Measurements from ENCODE around the gene ADK. TPM values are rescaled to one million over a fixed set of nuclear protein-coding genes. Genes with fewer than 3 reads are reported as not detected.
"Not testable (repeated sequence)": the region's sequence is repeated elsewhere in the genome, so short reads cannot be mapped to it uniquely, and the experiment has no call there.

Gene ADK
- total and polyA plus RNA-seq, 2 donors (not counting 3 experiments of a cell fraction or from before 2014, with no cell fraction given): 11.7 to 46.5 TPM

- dilution Hi-C loops (cut with MboI; ENCODE audit: extremely low pct_ligation_motif_present, low sequenced_read_pairs); POLR2A ChIA-PET; intact Hi-C loops (cut with micrococcal nuclease); H3K27ac ChIP-seq (ENCODE audit: insufficient read depth, low read depth, low read length); CTCF ChIA-PET; BruUV-seq (replicated peaks); H2AFZ ChIP-seq (ENCODE audit: low read depth, low read length); H3K36me3 ChIP-seq (ENCODE audit: control insufficient read depth in 2 of 2, extremely low read depth in 1 of 2, insufficient read depth in 2 of 2, low read length in 2 of 2); H3K79me2 ChIP-seq (ENCODE audit: control insufficient read depth, insufficient read depth, low read length); DNase-seq (ENCODE audit: low read depth, low spot score); H3K4me1 ChIP-seq (ENCODE audit: control insufficient read depth, extremely low read depth, insufficient read depth, low read length); FAIRE-seq; H3K4me3 ChIP-seq (replicated peaks in 1 of 3; ENCODE audit: insufficient read depth in 1 of 3, low read depth in 1 of 3, low read length in 3 of 3); H3K4me2 ChIP-seq (ENCODE audit: insufficient read depth, low read length); H3K9me1 ChIP-seq (replicated peaks; ENCODE audit: control insufficient read depth, extremely low read depth, insufficient read depth, low read length); H4K20me1 ChIP-seq (replicated peaks; ENCODE audit: control insufficient read depth, extremely low read depth, insufficient read depth, low read length); H3K27me3 ChIP-seq (ENCODE audit: control insufficient read depth in 2 of 2, insufficient read depth in 2 of 2, low read length in 2 of 2); H3K9me3 ChIP-seq (replicated peaks; ENCODE audit: control insufficient read depth, insufficient read depth, low read length); H3K9ac ChIP-seq (replicated peaks; ENCODE audit: extremely low read depth, insufficient read depth, low read length): not testable (repeated sequence)
These were observed 325.2 kb downstream of the ADK start for GRCh38 chr10:74476162-74476706.

DNA sequence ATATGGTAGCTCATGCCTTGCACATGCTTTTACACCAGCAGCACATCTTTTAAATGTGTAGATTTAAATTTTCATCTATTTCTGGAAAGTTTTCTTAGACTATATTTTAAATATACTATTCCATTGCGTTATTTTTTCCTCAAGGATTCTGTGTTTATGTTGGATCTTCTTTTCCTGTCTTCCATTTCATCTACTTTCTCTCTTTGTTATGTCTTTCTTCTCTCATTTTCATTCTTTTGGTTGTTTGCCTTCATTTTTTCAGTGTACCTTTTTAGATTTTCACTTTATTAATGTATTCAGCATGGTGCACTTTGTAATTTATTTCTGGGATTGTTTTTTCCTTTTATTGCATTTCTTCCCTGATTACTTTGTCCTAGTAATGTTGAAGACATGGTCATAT, 329.8 kb downstream of the ADK start:
- TF ChIP-seq POLR2AphosphoS5 (IDR thresholded peaks at IDR 0.05; ENCODE audit: insufficient read depth, low read depth, low read length): no peak
- no peak for TF ChIP-seq EZH2 (IDR thresholded peaks at IDR 0.05; ENCODE audit: borderline replicate concordance, low read depth, low read length, severe bottlenecking)
- TF ChIP-seq GATA2 (IDR thresholded peaks at IDR 0.05; ENCODE audit: insufficient read depth, insufficient read length, low read depth, low read length): no peak
- TF ChIP-seq POLR2A (IDR thresholded peaks at IDR 0.05; ENCODE audit: low read depth, low read length): no peak
- TF ChIP-seq, protein P1, sequence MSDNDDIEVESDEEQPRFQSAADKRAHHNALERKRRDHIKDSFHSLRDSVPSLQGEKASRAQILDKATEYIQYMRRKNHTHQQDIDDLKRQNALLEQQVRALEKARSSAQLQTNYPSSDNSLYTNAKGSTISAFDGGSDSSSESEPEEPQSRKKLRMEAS (IDR thresholded peaks at IDR 0.05; ENCODE audit: insufficient read depth, insufficient read length): no peak
- TF ChIP-seq CTCF (IDR thresholded peaks at IDR 0.05; ENCODE audit: extremely low read depth in 1 of 2, insufficient read depth in 1 of 2, low read depth in 1 of 2, low read length in 2 of 2): no peak
- TF ChIP-seq MYC (IDR thresholded peaks at IDR 0.05; ENCODE audit: low read depth, low read length): no peak
- TF ChIP-seq JUN (IDR thresholded peaks at IDR 0.05; ENCODE audit: borderline replicate concordance, insufficient read depth, insufficient read length, low read depth): no peak
- no peak for TF ChIP-seq FOS (IDR thresholded peaks at IDR 0.05; ENCODE audit: borderline replicate concordance, insufficient read depth, low read length)
- H2AFZ ChIP-seq (ENCODE audit: low read depth, low read length): no peak overlapping the region
- no peak for DNase-seq (ENCODE audit: low read depth, low spot score)
- dilution Hi-C loops (cut with MboI; ENCODE audit: extremely low pct_ligation_motif_present, low sequenced_read_pairs): no loop called here
- no peak overlapping the region for H3K27ac ChIP-seq (ENCODE audit: insufficient read depth, low read depth, low read length)
- H3K36me3 ChIP-seq (ENCODE audit: control insufficient read depth in 2 of 2, extremely low read depth in 1 of 2, insufficient read depth in 2 of 2, low read length in 2 of 2): no peaks in the 10 kb centered on the region
- H4K20me1 ChIP-seq (replicated peaks; ENCODE audit: control insufficient read depth, extremely low read depth, insufficient read depth, low read length): no peaks in the 10 kb centered on the region
- no TSS peak for BruUV-seq (replicated peaks)
- no peaks in the 10 kb centered on the region for H3K9me1 ChIP-seq (replicated peaks; ENCODE audit: control insufficient read depth, extremely low read depth, insufficient read depth, low read length)
- no peak for FAIRE-seq
- ChIA-PET CTCF (no interaction called here), POLR2A (no interaction called here)
- no peak overlapping the region for H3K4me3 ChIP-seq (replicated peaks in 1 of 3; ENCODE audit: insufficient read depth in 1 of 3, low read depth in 1 of 3, low read length in 3 of 3)
- H3K4me1 ChIP-seq (ENCODE audit: control insufficient read depth, extremely low read depth, insufficient read depth, low read length): no peaks in the 10 kb centered on the region
- H3K4me2 ChIP-seq (ENCODE audit: insufficient read depth, low read length): no peak overlapping the region
- H3K9ac ChIP-seq (replicated peaks; ENCODE audit: extremely low read depth, insufficient read depth, low read length): no peak overlapping the region
- H3K79me2 ChIP-seq (ENCODE audit: control insufficient read depth, insufficient read depth, low read length): no peaks in the 10 kb centered on the region
- H3K9me3 ChIP-seq (replicated peaks; ENCODE audit: control insufficient read depth, insufficient read depth, low read length): no peaks in the 10 kb centered on the region
- no peaks in the 10 kb centered on the region for H3K27me3 ChIP-seq (ENCODE audit: control insufficient read depth in 2 of 2, insufficient read depth in 2 of 2, low read length in 2 of 2)
- intact Hi-C loops (cut with micrococcal nuclease): no loop called here

All from endothelial cell of umbilical vein (primary cell).